GM18868 (cell line): ENCODE measurements around the gene COX7B.
A peak's percentile ranks its signal among the peaks of the same experiment; 100 is the strongest.
"Not testable (repeated sequence)": the region's sequence is repeated elsewhere in the genome, so short reads cannot be mapped to it uniquely, and the experiment has no call there.

Experiments
- ATAC-seq: cut with Tn5 transposase; IDR thresholded peaks from one replicate; pipeline ENCODE4 v1.9.1; 2021; ENCODE audit warnings: mild to moderate bottlenecking, moderate library complexity; ENCODE audit not compliant: unreplicated experiment

Gene COX7B

GRCh38 chrX:77899081-77899828 lies at the start of gene COX7B:
COX7B (plus strand) TSS chrX:77899468; CDS start chrX:77899554, 86 bp downstream.
- peak; percentile 61 for ATAC-seq

- no peak for ATAC-seq
These were observed 23.9 kb upstream of the COX7B start for GRCh38 chrX:77875372-77875771.

GRCh38 chrX:77881418-77881817 lies 17.9 kb upstream of the COX7B start:
- ATAC-seq, result not testable (repeated sequence)

GRCh38 chrX:77892887-77893286 lies 6.4 kb upstream of the COX7B start:
- no peak for ATAC-seq

GRCh38 chrX:77893713-77894112 lies 5.6 kb upstream of the COX7B start:
- no peak for ATAC-seq

- peak; percentile 94 for ATAC-seq
These were observed 4.1 kb upstream of the COX7B start, which contains the start of gene MAGT1 for GRCh38 chrX:77894921-77895886. MAGT1 (minus strand) TSS chrX:77895435; CDS start chrX:77895410, 25 bp downstream.

GRCh38 chrX:77900688-77901087 lies 1.4 kb downstream of the COX7B start:
- no peak for ATAC-seq

GRCh38 chrX:77901506-77901905 lies 2.2 kb downstream of the COX7B start:
- ATAC-seq, result no peak

GRCh38 chrX:77910108-77910840 lies 11.0 kb downstream of the COX7B start, which contains the start of gene ATP7A:
ATP7A (plus strand) TSS chrX:77910693; CDS start chrX:77971642, 60,949 bp downstream.
- ATAC-seq, result peak; percentile 95

- ATAC-seq, result peak; percentile 61
These were observed 18.1 kb downstream of the COX7B start for GRCh38 chrX:77917294-77917933.

- no peak for ATAC-seq
These were observed 19.3 kb downstream of the COX7B start for GRCh38 chrX:77918568-77918967.

GRCh38 chrX:77919370-77919769 lies 20.1 kb downstream of the COX7B start:
- peak; percentile 33 for ATAC-seq

GRCh38 chrX:77922787-77923186 lies 23.5 kb downstream of the COX7B start:
- no peak for ATAC-seq

- ATAC-seq, result no peak
These were observed 25.1 kb downstream of the COX7B start for GRCh38 chrX:77924320-77924859.

- ATAC-seq, result peak; percentile 65
These were observed 26.5 kb downstream of the COX7B start for GRCh38 chrX:77925764-77926163.

- no peak for ATAC-seq
These were observed 31.3 kb downstream of the COX7B start for GRCh38 chrX:77930581-77930980.

GRCh38 chrX:77935886-77936285 lies 36.6 kb downstream of the COX7B start:
- ATAC-seq, result no peak

- ATAC-seq, result no peak
These were observed 37.0 kb downstream of the COX7B start for GRCh38 chrX:77936299-77936698.

- ATAC-seq, result no peak
These were observed 38.0 kb downstream of the COX7B start for GRCh38 chrX:77937291-77937690.

GRCh38 chrX:77938083-77938680 lies 38.9 kb downstream of the COX7B start:
- ATAC-seq, result no peak
